Measurements from ENCODE around the gene ASCC1.
A peak's percentile ranks its signal among the peaks of the same experiment; 100 is the strongest.

The ASCC1 gene

GRCh38 chr10:72215611-72216549 is at the start of gene ASCC1, which contains the start of gene ANAPC16:
TSS of gene ASCC1 (minus strand) at chr10:72216276. CDS start at chr10:72213298, 2,978 bp downstream.
TSS of gene ANAPC16 (plus strand) at chr10:72216012. CDS start at chr10:72223915, 7,903 bp downstream.
- no peak for TF ChIP-seq CTCF (IDR thresholded peaks at IDR 0.05; ENCODE audit: low read length, missing control alignments)
- DNase-seq (ENCODE audit: low read depth), result peak; percentile 95

GRCh38 chr10:72265508-72265907 is 49.4 kb upstream of the ASCC1 start:
- no peak for TF ChIP-seq CTCF (IDR thresholded peaks at IDR 0.05; ENCODE audit: low read length, missing control alignments)
- no peak overlapping the region for H3K4me3 ChIP-seq (replicated peaks; ENCODE audit: low read depth, low read length)
- no peak for DNase-seq (ENCODE audit: low read depth)

More at GRCh38 chr10:72215611-72216549, at the start of gene ASCC1, which contains the start of gene ANAPC16:
- peak within 1 kb of the TSS; percentile 79 for H3K4me3 ChIP-seq (replicated peaks; ENCODE audit: low read depth, low read length)

GRCh38 chr10:72264536-72264935 is 48.5 kb upstream of the ASCC1 start:
- no peak for DNase-seq (ENCODE audit: low read depth)
- TF ChIP-seq CTCF (IDR thresholded peaks at IDR 0.05; ENCODE audit: low read length, missing control alignments), result no peak
- no peak overlapping the region for H3K4me3 ChIP-seq (replicated peaks; ENCODE audit: low read depth, low read length)

GRCh38 chr10:72263613-72264241 is 47.7 kb upstream of the ASCC1 start:
- DNase-seq (ENCODE audit: low read depth), result peak; percentile 38
- TF ChIP-seq CTCF (IDR thresholded peaks at IDR 0.05; ENCODE audit: low read length, missing control alignments), result no peak
- no peak overlapping the region for H3K4me3 ChIP-seq (replicated peaks; ENCODE audit: low read depth, low read length)

- TF ChIP-seq CTCF (IDR thresholded peaks at IDR 0.05; ENCODE audit: low read length, missing control alignments), result no peak
- DNase-seq (ENCODE audit: low read depth), result no peak
- H3K4me3 ChIP-seq (replicated peaks; ENCODE audit: low read depth, low read length), result no peak overlapping the region
Observed at GRCh38 chr10:72261784-72262404, 45.8 kb upstream of the ASCC1 start.

GRCh38 chr10:72260976-72261783 is 45.1 kb upstream of the ASCC1 start:
- peak; percentile 1 for TF ChIP-seq CTCF (IDR thresholded peaks at IDR 0.05; ENCODE audit: low read length, missing control alignments)
- DNase-seq (ENCODE audit: low read depth), result peak; percentile 71
- peak overlapping the region; percentile 47 for H3K4me3 ChIP-seq (replicated peaks; ENCODE audit: low read depth, low read length)

All from fibroblast of pulmonary artery (primary cell).